GM18907 (cell line): Measurements from ENCODE around the gene GRK6.

ENCODE experiments used
- ATAC-seq: cut with Tn5 transposase; IDR thresholded peaks from one replicate; pipeline ENCODE4 v1.9.1; 2021; ENCODE audit warnings: mild to moderate bottlenecking, moderate library complexity; ENCODE audit not compliant: unreplicated experiment

Gene GRK6

GRCh38 chr5:177425196-177425800 is 1.2 kb upstream of the GRK6 start:
- no peak for ATAC-seq

DNA sequence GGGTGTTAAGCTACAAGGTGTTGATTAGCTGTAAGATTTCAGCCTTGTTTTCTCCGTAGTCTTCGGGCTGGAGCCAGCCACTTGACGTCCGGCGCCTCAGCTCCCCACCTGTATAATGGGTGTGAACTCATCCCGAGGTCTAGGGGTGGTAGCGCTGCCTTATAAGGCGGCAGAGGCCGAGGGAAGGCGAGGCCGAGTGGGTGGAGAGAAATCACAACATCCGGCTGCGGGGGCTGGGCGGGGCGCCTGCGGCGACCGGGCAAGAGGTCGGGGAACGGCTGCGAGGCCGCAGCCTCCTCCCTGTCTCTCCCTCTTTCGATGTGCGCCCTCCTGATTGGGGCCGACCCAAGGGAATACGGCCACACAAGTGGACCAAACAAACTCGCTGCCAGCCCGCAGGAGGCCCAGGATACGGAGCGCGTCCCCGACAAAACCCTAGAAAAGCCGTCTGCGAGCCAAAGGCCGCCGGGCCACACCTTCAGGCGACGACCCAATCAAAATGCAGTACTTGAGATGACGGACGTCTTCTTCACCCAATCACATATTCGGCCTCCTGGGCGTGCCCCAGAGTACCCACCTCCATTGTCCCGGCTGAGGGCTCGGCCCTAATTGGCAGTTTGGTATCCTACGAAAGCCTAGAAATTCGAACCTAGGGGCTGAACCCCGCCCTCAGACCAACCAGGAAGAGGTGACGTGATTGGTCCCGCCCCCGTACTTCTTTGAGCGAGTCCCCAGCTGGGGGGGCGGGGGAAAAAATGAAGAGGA is 493 bp upstream of the GRK6 start:
- peak; percentile 78 for ATAC-seq

DNA sequence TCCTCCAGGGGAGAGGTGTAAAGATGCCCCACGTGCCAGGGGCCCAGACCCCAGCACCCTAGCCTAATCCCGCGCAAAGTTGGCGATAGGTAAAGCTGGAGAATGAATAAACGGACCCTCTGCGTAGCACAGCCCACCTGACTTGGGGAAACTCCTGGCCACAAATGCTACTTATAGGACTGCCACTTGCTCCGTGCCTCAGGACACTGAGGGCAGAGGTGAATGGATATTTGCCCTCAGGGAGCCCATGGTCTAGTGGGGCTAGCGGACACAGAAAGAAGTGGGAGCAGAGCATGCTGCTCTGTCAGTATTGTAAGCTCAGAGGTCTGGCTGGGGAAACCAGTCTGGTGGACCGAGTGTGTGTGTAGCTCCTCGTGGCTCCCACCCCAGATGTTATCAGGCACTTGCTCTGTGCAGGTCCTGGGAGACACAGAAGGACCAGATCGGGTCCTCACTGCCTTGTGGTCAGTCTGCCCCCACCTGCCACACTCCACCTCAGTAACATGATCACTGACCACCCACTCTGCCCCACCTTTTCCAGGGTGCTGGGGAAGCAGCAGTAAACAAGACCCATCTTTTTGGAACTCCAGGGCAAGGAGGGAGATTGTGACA is 841 bp downstream of the GRK6 start:
- no peak for ATAC-seq

GRCh38 chr5:177427919-177428573 is 1.6 kb downstream of the GRK6 start:
- no peak for ATAC-seq

- ATAC-seq, result no peak
These were observed 2.2 kb downstream of the GRK6 start for GRCh38 chr5:177428574-177429217.

DNA sequence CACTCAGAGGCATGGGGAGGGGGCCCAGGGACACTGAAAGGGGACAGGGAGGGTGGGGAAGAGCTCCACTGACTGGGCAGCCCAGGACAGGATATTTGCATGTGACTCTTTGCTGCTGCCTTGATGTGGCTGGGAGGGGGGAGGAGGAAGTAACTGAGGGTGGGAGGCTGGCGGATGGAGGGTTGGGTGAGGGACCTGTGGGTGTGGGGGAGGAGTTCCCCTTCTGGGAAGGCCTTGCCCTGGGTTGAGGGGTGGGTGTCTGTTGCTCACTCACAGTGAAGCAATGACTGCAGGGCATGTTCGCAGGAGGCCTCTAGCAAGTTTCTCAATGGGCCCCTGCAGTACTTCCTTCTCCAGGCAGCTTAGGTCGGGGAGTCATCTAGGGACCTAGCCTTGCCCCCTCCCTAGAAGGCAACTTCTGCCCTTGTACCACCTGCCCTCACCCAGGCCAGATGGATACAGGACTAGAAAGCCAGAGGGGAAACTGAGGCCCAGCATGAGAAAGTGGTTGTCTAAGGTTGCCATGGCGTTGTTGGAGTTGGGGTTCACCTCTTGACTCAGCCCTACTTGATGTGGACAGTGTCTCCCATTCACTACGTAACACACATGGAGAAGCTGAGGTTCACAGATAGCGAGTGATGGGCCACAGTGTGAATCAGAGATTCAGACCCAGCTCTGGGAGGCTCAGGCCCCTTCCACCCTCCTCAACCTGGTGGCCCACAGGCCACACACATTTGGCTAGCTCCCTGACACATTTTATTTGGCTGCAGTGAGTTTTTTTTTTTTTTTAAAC is 3.0 kb downstream of the GRK6 start:
- no peak for ATAC-seq

DNA sequence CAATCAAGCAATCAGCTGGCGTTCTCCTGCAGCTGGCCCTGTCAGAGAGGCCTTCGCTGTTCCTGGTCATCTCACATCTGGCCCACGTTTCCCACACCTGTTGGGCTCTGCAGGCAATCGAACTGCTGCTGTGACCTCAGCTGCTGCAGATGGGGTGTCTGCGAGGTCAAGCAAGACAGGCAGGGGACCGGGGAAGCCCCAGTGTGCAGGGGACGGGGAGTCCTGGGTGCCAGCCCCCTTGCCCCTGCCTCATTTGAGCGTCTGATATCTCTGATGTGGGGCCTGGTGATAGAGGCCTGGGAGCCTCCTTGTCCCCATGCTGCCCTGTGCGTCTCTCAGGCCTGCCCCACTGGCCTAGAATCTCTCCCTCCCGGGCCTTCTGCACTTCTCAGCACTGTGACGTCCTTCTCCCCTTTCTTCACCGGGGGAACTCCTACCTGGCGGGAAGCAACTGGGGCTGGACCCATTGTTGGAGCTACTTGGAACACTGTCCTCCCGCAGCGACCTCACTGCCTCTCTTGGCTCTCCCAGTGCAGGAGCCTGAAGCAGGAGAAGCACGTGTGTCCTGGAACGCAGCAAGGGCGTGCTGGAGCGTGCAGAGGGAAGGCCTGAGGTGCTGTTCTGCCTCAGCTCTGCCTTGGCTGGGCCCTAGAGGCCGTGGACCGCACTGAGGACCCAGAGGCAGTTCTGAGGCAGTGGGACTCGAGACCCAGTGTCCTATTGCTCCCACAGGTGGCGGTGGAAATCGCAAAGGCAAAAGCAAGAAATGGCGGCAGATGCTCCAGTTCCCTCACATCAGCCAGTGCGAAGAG is 3.9 kb downstream of the GRK6 start:
- no peak for ATAC-seq

GRCh38 chr5:177430972-177431316 is 4.5 kb downstream of the GRK6 start:
- no peak for ATAC-seq

- peak; percentile 49 for ATAC-seq
These were observed 5.1 kb downstream of the GRK6 start for GRCh38 chr5:177431317-177432142.

DNA sequence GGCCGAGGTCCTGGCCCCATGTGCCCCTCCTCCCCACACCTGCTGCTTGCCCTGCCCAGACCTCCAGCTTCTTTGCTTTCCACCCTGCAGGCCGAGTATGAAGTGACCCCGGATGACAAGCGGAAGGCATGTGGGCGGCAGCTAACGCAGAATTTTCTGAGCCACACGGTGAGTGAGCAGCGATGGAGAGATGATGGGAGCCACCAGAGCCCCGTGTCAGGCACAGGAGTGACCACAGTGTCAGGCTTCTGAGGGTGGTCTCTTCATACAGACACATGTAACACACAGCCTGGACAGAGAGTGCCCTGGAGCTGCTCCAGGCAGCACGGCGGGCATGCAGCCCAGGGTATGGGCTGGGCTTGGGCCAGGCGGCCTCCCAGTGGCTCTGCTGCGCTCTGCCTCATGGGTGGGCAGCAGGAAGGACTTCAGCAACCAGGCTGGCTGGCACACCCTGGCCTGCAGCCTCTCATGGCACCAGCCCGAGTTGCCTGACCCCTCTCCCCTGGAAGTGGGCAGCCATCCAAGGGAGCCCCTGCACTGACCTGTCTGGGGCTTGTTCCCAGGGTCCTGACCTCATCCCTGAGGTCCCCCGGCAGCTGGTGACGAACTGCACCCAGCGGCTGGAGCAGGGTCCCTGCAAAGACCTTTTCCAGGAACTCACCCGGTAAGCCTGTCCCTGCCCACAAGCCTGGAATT is 5.8 kb downstream of the GRK6 start:
- ATAC-seq, result no peak

DNA sequence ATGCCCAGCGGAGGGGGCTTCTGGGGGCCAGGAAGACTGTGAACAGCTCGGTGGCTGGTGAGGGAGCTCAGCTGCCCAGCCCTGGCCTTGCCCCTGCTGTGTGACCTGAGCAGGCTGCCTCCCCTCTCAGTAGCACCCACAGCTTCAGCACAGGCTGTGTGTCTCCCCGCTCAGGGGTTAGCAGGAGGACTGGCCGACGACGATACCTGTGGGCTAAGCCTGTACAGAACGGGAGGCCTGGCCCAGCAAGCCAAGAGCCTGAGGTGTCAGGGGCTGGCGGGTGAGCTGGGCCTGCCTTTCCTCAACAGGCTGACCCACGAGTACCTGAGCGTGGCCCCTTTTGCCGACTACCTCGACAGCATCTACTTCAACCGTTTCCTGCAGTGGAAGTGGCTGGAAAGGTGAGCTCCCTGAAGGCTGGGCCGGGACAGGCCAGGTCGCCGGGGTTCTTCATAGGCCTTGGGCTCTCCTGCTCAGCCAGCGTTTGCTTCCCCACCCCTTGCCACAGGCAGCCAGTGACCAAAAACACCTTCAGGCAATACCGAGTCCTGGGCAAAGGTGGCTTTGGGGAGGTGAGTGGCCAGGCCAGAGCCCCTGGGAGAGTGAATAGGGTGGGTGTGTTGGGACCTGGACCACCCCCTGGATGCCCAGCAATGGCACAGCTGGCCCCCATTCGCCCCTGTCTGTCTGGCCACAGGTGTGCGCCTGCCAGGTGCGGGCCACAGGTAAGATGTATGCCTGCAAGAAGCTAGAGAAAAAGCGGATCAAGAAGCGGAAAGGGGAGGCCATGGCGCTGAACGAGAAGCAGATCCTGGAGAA is 6.6 kb downstream of the GRK6 start:
- ATAC-seq, result no peak

DNA sequence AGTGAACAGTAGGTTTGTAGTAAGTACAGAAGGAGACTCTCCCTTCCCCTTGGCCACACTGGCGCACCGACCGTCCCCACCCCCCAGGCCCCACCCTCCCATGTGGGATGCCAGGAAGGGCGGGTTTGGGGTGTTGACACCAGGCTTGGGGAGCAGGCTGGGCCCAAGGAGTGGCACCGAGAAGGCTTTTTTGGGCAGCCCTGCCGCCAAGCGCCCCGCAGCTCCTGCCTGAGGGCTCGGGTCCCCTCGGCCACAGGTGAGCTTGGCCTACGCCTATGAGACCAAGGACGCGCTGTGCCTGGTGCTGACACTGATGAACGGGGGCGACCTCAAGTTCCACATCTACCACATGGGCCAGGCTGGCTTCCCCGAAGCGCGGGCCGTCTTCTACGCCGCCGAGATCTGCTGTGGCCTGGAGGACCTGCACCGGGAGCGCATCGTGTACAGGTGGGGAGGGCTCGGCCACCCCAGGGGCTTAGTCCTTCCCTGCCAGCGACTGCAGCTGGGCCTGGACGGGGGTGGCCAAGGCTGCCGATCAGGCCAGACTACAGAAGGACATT is 7.3 kb downstream of the GRK6 start:
- ATAC-seq, result no peak

- no peak for ATAC-seq
These were observed 8.0 kb downstream of the GRK6 start for GRCh38 chr5:177434437-177434836.

DNA sequence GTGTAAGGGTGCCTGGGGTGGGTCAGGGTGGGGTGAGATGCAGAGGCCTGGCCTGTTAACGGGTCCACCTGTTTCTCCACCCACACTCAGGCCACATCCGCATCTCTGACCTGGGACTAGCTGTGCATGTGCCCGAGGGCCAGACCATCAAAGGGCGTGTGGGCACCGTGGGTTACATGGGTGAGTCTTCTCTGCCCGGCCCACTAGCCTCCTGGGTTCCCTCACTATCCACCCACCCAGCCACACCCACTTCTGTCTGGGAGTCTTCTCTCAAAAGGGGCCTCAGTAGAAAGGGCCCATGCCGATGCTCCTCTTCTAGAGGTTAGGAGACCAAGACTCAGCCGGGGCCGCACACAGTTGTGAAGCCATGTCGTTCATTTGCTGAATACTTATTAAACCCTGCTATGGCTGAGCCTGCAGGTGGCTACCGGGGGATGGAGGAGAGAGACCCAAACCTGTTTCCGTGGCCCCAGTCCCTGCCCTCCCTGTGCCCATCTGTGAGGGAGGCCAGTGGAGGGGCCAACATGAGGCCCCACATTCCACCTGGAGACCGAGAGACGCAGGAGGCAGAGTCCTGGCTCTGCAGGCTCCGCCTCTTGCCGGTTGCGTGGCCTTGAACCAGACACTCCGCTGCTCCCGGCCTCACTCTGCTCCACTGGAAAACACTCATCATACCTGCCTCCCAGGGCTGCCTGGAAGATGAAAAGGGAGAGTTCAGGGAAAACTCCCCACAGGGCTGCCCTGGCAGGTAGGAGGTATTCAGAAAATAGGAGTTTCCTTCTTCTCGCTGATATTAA is 8.7 kb downstream of the GRK6 start:
- no peak for ATAC-seq

GRCh38 chr5:177435847-177436536 is 9.5 kb downstream of the GRK6 start:
- no peak for ATAC-seq

- ATAC-seq, result no peak
These were observed 11.1 kb downstream of the GRK6 start for GRCh38 chr5:177437623-177438022.
